GM23338 (cell line): Measurements from ENCODE around the gene IQCK.

ENCODE experiments used
- POLR2AphosphoS5 ChIP-seq: IDR thresholded peaks from 2 replicates; pipeline ENCODE4 v1.6.1; 2016; ENCODE audit warnings: antibody characterized with exemption, low read depth
- REST ChIP-seq: IDR thresholded peaks from one replicate; pipeline ENCODE4 v1.6.1; 2018; ENCODE audit warnings: antibody characterized with exemption; ENCODE audit not compliant: unreplicated experiment

GRCh38 chr16:19854543-19854876 is 136.4 kb downstream of the IQCK start:
- no peak for TF ChIP-seq POLR2AphosphoS5
- TF ChIP-seq REST: no peak
